Keratinocyte (primary cell): Measurements from ENCODE around the gene ZNF780A. TPM values are rescaled to one million over a fixed set of nuclear protein-coding genes. Genes with fewer than 3 reads are reported as not detected.

ENCODE experiments used
- DNase-seq: peaks from one replicate; pipeline ENCODE4 v3.0.0-alpha.2; 2011; ENCODE audit warnings: low read depth, missing footprints, low spot score
- FAIRE-seq: peaks from 2 replicates; lab custom pipeline; 2011; peaks lifted over from hg19 to GRCh38; lab: Jason Lieb, UNC
- H2AFZ ChIP-seq: 2 replicates; pipeline ENCODE4 v1.6.0; 2012; ENCODE audit warnings: low read length, control low read depth, inconsistent platforms; ENCODE audit not compliant: control insufficient read depth
- H3K27ac ChIP-seq: 2 replicates; pipeline ENCODE4 v1.5.1; 2011; ENCODE audit warnings: low read length; ENCODE audit not compliant: control insufficient read depth, insufficient read depth
- H3K27me3 ChIP-seq: 3 replicates; pipeline ENCODE4 v1.6.0; 2011; ENCODE audit warnings: low read length; ENCODE audit not compliant: control insufficient read depth, insufficient read depth; ENCODE audit errors: extremely low read depth
- H3K36me3 ChIP-seq, 2 experiments: 2 replicates in 1 of 2; 3 replicates in 1 of 2; pipeline ENCODE4 v1.5.1; 2011; ENCODE audit warnings: low read length in 2 of 2, mild to moderate bottlenecking in 1 of 2; ENCODE audit not compliant: control insufficient read depth in 2 of 2, insufficient read depth in 2 of 2; ENCODE audit errors: extremely low read depth in 1 of 2
- H3K4me1 ChIP-seq: 3 replicates; pipeline ENCODE4 v1.5.1; 2011; ENCODE audit warnings: low read length; ENCODE audit not compliant: control insufficient read depth, insufficient read depth; ENCODE audit errors: extremely low read depth
- H3K4me2 ChIP-seq: 3 replicates; pipeline ENCODE4 v1.6.0; 2011; ENCODE audit warnings: low read depth, low read length; ENCODE audit not compliant: control insufficient read depth, insufficient read depth; ENCODE audit errors: extremely low read depth
- H3K4me3 ChIP-seq, 3 experiments: fragments of 200-600 bp in 1 of 3; sonication (generic) in 1 of 3; 2 replicates in 2 of 3; 3 replicates in 1 of 3; pipeline ENCODE4 v1.5.1; 2011 to 2016; ENCODE audit warnings: low read length in 3 of 3, mild to moderate bottlenecking in 3 of 3, control low read depth in 2 of 3, inconsistent platforms in 1 of 3, low read depth in 1 of 3, mixed read lengths in 1 of 3, mixed run types in 1 of 3, moderate library complexity in 1 of 3; ENCODE audit not compliant: control insufficient read depth in 2 of 3, insufficient read depth in 2 of 3; ENCODE audit errors: extremely low read depth in 1 of 3
- H3K79me2 ChIP-seq: 2 replicates; pipeline ENCODE4 v1.6.0; 2012; ENCODE audit warnings: low read length; ENCODE audit not compliant: control insufficient read depth, insufficient read depth
- H3K9ac ChIP-seq: 3 replicates; pipeline ENCODE4 v1.6.0; 2011; ENCODE audit warnings: low read length; ENCODE audit not compliant: control insufficient read depth, insufficient read depth; ENCODE audit errors: extremely low read depth
- H3K9me1 ChIP-seq: 3 replicates; pipeline ENCODE4 v1.6.0; 2011; ENCODE audit warnings: low read length; ENCODE audit not compliant: control insufficient read depth, insufficient read depth; ENCODE audit errors: extremely low read depth
- H3K9me3 ChIP-seq: 2 replicates; pipeline ENCODE4 v1.5.1; 2012; ENCODE audit warnings: low read depth, low read length; ENCODE audit not compliant: control insufficient read depth
- H4K20me1 ChIP-seq: 3 replicates; pipeline ENCODE4 v1.6.0; 2011; ENCODE audit warnings: low read length; ENCODE audit not compliant: control insufficient read depth, insufficient read depth; ENCODE audit errors: extremely low read depth
- EZH2 ChIP-seq: IDR thresholded peaks from one replicate; pipeline ENCODE4 v1.6.1; 2012; ENCODE audit warnings: inconsistent platforms, mild to moderate bottlenecking, low read length, moderate library complexity
- dilution Hi-C: fragments of 300-500 bp; cut with MboI; formaldehyde crosslinking; loops from one replicate; pipeline ENCODE4 v1.7.0; 2020; ENCODE audit warnings: low sequenced_read_pairs; ENCODE audit not compliant: extremely low pct_ligation_motif_present
- polyA plus RNA-seq, 5 experiments: library from polyadenylated mRNA; depleted of rRNA in 3 of 5; stranded (reverse) in 3 of 5; stranded (forward) in 1 of 5; unstranded in 1 of 5; fragments of >200 nt; gene quantifications; 1 replicate in 1 of 5; 2 replicates in 3 of 5; 3 replicates in 1 of 5; pipeline versions ENCODE4 v1.2.1 to v1.2.3, GENCODE V29; 2011 to 2012; ENCODE audit warnings: missing spikeins in 2 of 5, low read depth in 1 of 5, low replicate concordance in 1 of 5
- TF ChIP-seq, protein P1 (sequence below), 3 experiments: IDR thresholded peaks in 1 of 3; conservative IDR thresholded peaks in 1 of 3; optimal IDR thresholded peaks in 1 of 3; 2 replicates in 2 of 3; 3 replicates in 1 of 3; pipeline versions ENCODE3 to v1.5.1; 2011; ENCODE audit warnings: low read length in 3 of 3, mild to moderate bottlenecking in 3 of 3, moderate library complexity in 2 of 3, control low read depth in 1 of 3, inconsistent platforms in 1 of 3; ENCODE audit not compliant: insufficient read depth in 2 of 3; ENCODE audit errors: extremely low read depth in 1 of 3

Gene ZNF780A
- polyA plus RNA-seq, 1 donor (not counting 4 experiments of a cell fraction or from before 2014, with no cell fraction given) = 19.0 TPM

DNA sequence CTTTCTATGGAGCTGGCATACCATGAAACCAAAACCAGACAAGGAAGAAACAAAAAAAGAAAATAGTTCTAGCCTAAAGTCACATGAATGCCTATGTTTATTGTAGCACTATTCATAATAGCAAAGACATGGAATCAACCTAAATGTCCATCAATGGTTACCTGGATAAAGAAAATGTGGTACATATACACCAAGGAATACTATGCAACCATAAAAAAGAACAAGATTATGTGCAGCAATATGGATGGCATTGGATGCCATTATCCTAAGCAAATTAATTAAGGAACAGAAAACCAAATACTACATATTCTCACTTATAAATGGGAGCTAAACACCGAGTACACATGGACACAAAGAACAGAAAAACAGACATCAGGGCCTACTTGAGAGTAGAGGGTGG is 10.5 kb downstream of the ZNF780A start:
- TF ChIP-seq, protein P1, sequence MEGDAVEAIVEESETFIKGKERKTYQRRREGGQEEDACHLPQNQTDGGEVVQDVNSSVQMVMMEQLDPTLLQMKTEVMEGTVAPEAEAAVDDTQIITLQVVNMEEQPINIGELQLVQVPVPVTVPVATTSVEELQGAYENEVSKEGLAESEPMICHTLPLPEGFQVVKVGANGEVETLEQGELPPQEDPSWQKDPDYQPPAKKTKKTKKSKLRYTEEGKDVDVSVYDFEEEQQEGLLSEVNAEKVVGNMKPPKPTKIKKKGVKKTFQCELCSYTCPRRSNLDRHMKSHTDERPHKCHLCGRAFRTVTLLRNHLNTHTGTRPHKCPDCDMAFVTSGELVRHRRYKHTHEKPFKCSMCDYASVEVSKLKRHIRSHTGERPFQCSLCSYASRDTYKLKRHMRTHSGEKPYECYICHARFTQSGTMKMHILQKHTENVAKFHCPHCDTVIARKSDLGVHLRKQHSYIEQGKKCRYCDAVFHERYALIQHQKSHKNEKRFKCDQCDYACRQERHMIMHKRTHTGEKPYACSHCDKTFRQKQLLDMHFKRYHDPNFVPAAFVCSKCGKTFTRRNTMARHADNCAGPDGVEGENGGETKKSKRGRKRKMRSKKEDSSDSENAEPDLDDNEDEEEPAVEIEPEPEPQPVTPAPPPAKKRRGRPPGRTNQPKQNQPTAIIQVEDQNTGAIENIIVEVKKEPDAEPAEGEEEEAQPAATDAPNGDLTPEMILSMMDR (optimal IDR thresholded peaks at IDR 0.05 in 1 of 3, IDR thresholded peaks at IDR 0.05 in 1 of 3, conservative IDR thresholded peaks at IDR 0.05 in 1 of 3; ENCODE audit: extremely low read depth in 1 of 3, insufficient read depth in 2 of 3, low read length in 3 of 3) = no peak
- dilution Hi-C loops = no loop called here
- FAIRE-seq = no peak

DNA sequence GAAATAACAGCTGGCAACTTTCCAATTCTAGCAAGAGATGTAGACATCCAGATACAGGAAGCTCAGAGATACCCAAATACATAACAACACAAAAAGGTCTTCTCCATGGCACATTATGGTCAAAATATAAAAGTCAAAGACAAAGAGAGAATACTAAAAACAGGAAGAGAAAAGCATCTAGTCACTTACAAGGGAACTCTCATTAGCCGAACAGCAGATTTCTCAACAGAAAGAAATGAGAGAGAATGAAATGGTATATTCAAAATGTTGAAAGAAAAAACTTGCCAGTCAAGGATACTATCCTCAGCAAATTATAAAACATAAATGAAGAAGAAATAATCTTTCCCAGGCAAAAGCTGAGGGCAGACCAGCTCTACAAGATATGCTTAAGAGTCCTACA is 12.4 kb downstream of the ZNF780A start:
- Histone ChIP-seq H3K4me2 (no peak overlapping the region), H3K36me3 (peaks cover 7 to 24% of the 10 kb centered on the region in 2 experiments), H3K27me3 (no peaks in the 10 kb centered on the region), H3K9me1 (no peaks in the 10 kb centered on the region), H3K9ac (no peak overlapping the region), H3K4me3 (no peak overlapping the region), H3K9me3 (peaks cover 2% of the 10 kb centered on the region), H3K79me2 (no peaks in the 10 kb centered on the region), H4K20me1 (no peaks in the 10 kb centered on the region), H3K4me1 (no peaks in the 10 kb centered on the region), H3K27ac (no peak overlapping the region), H2AFZ (no peak overlapping the region)
- dilution Hi-C loops = no loop called here
- FAIRE-seq = no peak
- TF ChIP-seq EZH2 = no peak
- TF ChIP-seq, protein P1 (optimal IDR thresholded peaks at IDR 0.05 in 1 of 3, IDR thresholded peaks at IDR 0.05 in 1 of 3, conservative IDR thresholded peaks at IDR 0.05 in 1 of 3; ENCODE audit: extremely low read depth in 1 of 3, insufficient read depth in 2 of 3, low read length in 3 of 3) = no peak
- DNase-seq = no peak

More for the DNA sequence above, 10.5 kb downstream of the ZNF780A start:
- Histone ChIP-seq H3K4me3 (no peak overlapping the region), H2AFZ (no peak overlapping the region), H3K4me2 (no peak overlapping the region), H3K36me3 (peaks cover 7 to 22% of the 10 kb centered on the region in 2 experiments), H3K9ac (no peak overlapping the region), H3K27me3 (no peaks in the 10 kb centered on the region), H3K9me3 (no peaks in the 10 kb centered on the region), H3K9me1 (no peaks in the 10 kb centered on the region), H4K20me1 (no peaks in the 10 kb centered on the region), H3K27ac (no peak overlapping the region), H3K79me2 (no peaks in the 10 kb centered on the region), H3K4me1 (no peaks in the 10 kb centered on the region)
- no peak for DNase-seq
